Gastroesophageal sphincter (tissue), 4 donors: ENCODE results near the gene PXMP2. TPM values are rescaled to one million over a fixed set of nuclear protein-coding genes. Genes with fewer than 3 reads are reported as not detected.

Experiments
- ATAC-seq: fragments of 150-250 bp; one replicate; pipeline ENCODE4 v1.9.1; 2016; ENCODE audit warnings: mild to moderate bottlenecking, moderate library complexity
- H3K27ac ChIP-seq, 4 donors: fragments of 200-600 bp; sonication (generic) in 3 of 4; 1 replicate in 3 of 4; 2 replicates in 1 of 4; pipeline ENCODE4 v1.5.1; 2016 to 2019
- H3K27me3 ChIP-seq: fragments of 200-600 bp; sonication (generic); one replicate; pipeline ENCODE4 v1.5.1; 2019
- H3K36me3 ChIP-seq, 2 donors: fragments of 200-600 bp; sonication (generic); one replicate each; pipeline ENCODE4 v1.5.1; 2019; ENCODE audit warnings: control low read depth in 1 of 2
- H3K4me1 ChIP-seq, 3 donors: fragments of 200-600 bp; sonication (generic); 1 replicate in 2 of 3; 2 replicates in 1 of 3; pipeline ENCODE4 v1.5.1; 2016 to 2019; ENCODE audit warnings: control low read depth in 2 of 3
- H3K4me3 ChIP-seq, 2 donors: fragments of 200-600 bp; sonication (generic); one replicate each; pipeline ENCODE4 v1.5.1; 2019; ENCODE audit warnings: mild to moderate bottlenecking in 1 of 2, moderate library complexity in 1 of 2
- H3K9me3 ChIP-seq, 3 donors: fragments of 200-600 bp; sonication (generic); one replicate each; pipeline ENCODE4 v1.5.1; 2017 to 2019; ENCODE audit warnings: control low read depth in 2 of 3
- EP300 ChIP-seq: sonication (generic); formaldehyde crosslinking; IDR thresholded peaks from one replicate; pipeline ENCODE4 v1.6.1; 2017; ENCODE audit warnings: antibody characterized with exemption, mild to moderate bottlenecking
- POLR2A ChIP-seq, 2 donors: fragments of 450-650 bp; IDR thresholded peaks; one replicate each; pipeline ENCODE4 v1.6.1; 2017; ENCODE audit warnings: antibody characterized with exemption in 2 of 2, mild to moderate bottlenecking in 2 of 2, moderate library complexity in 1 of 2
- POLR2AphosphoS5 ChIP-seq: sonication (generic); formaldehyde crosslinking; IDR thresholded peaks from one replicate; pipeline ENCODE4 v1.6.1; 2017; ENCODE audit warnings: antibody characterized with exemption
- WGBS, 2 donors: methylation state at CpG; one replicate each; pipeline ENCODE4 v1.1.5; 2018; ENCODE audit warnings: low coverage in 1 of 2; 5-methylcytosine and 5-hydroxymethylcytosine counted together
- total RNA-seq, 4 donors: library from RNA; depleted of rRNA; stranded (reverse); fragments of >200 nt; gene quantifications; one replicate each; pipeline ENCODE4 v1.1.0, GENCODE V29; 2016
- TF ChIP-seq, protein P1 (sequence below), 4 experiments: fragments of 200-600 bp in 2 of 4; fragments of 450-650 bp in 2 of 4; sonication (generic) in 1 of 4; IDR thresholded peaks; one replicate each; pipeline ENCODE4 v1.5.1; 2017 to 2019; ENCODE audit warnings: antibody characterized with exemption in 4 of 4, mild to moderate bottlenecking in 2 of 4, moderate library complexity in 2 of 4

Gene PXMP2
- total RNA-seq, 4 donors from 2014 or later: 31.9 to 68.8 (median 55.4) TPM

DNA sequence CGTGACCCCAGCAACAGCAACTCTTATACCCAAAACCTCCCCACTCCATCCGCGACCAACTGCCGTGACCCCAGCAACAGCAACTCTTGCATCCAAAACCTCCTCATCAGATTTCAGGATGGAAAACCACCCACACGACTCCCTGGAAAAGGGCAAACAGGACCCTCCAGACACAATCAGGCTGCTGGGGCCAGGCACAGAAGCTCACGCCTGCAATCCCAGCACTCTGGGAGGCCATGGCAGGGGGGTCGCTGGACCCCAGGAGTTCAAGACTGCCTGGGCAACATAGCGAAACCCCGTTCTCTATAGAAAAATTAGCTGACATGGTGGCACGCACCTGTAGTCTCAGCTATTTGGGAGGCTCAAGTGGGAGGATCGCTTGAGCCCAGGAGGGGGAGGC, 43.0 kb downstream of the PXMP2 start:
- Histone ChIP-seq H3K9me3 (no peaks in the 10 kb centered on the region), H3K4me1 (no peaks in the 10 kb centered on the region), H3K4me3 (no peak overlapping the region), H3K36me3 (peaks cover 0 to 98% of the 10 kb centered on the region in 2 donors), H3K27ac (no peak overlapping the region), H3K27me3 (no peaks in the 10 kb centered on the region)
- TF ChIP-seq, protein P1, sequence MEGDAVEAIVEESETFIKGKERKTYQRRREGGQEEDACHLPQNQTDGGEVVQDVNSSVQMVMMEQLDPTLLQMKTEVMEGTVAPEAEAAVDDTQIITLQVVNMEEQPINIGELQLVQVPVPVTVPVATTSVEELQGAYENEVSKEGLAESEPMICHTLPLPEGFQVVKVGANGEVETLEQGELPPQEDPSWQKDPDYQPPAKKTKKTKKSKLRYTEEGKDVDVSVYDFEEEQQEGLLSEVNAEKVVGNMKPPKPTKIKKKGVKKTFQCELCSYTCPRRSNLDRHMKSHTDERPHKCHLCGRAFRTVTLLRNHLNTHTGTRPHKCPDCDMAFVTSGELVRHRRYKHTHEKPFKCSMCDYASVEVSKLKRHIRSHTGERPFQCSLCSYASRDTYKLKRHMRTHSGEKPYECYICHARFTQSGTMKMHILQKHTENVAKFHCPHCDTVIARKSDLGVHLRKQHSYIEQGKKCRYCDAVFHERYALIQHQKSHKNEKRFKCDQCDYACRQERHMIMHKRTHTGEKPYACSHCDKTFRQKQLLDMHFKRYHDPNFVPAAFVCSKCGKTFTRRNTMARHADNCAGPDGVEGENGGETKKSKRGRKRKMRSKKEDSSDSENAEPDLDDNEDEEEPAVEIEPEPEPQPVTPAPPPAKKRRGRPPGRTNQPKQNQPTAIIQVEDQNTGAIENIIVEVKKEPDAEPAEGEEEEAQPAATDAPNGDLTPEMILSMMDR (IDR thresholded peaks at IDR 0.05): no peak
- TF ChIP-seq EP300: no peak
- TF ChIP-seq POLR2AphosphoS5: no peak
- no peak for TF ChIP-seq POLR2A (IDR thresholded peaks at IDR 0.05)
- WGBS, 2 donors: 91% methylated on average over 4 of the region's 11 CpGs; no CpG with 5 or more reads in 1 of the 2 donors
- no peak for ATAC-seq

DNA sequence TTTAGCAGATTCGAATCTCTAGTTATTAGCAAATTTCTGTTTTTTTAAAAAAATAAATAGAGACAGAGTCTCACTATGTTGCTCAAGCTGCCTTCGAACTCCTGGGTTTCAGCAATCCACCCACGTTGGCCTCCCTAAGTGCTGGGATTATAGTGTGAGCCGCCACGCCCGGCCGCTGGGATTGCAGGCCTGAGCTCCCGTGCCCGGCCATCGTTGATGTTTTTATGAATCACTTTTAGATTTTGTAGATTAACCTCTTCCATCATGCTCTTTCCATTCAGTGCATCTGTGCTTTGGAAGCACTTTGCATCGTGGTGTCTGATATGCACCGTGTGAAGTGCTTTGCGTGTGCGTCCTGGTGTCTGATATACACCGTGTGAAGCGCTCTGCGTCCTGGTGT, 44.2 kb downstream of the PXMP2 start:
- Histone ChIP-seq H3K27ac (no peak overlapping the region), H3K27me3 (no peaks in the 10 kb centered on the region), H3K4me1 (no peaks in the 10 kb centered on the region), H3K4me3 (no peak overlapping the region), H3K9me3 (no peaks in the 10 kb centered on the region), H3K36me3 (peaks cover 0 to 98% of the 10 kb centered on the region in 2 donors)
- no peak for ATAC-seq
- WGBS, 2 donors: 89 to 92% methylated on average over 11 to 17 of the region's 17 CpGs
- no peak for TF ChIP-seq POLR2AphosphoS5
- TF ChIP-seq, protein P1 (IDR thresholded peaks at IDR 0.05): no peak

DNA sequence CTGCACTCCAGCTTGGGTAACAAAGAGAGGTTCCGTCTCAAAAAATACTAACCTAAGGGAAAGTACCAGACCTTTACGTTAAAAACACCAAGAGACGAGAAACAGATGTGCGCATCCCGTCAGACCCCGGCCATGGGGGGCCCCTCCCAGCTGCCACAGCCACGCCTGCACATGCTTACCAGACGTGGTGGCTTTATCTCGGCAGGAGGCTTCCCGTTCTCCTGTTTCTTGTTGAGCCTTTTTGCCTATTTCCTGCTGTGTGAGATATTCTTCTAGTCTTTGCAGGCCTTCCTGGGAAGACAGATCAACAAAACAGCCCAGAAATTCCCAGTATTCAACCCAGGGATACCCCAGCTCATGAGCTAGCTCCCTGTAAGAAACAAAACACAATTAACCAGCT, 46.8 kb downstream of the PXMP2 start:
- TF ChIP-seq, protein P1 (IDR thresholded peaks at IDR 0.05): no peak
- TF ChIP-seq POLR2A (IDR thresholded peaks at IDR 0.05) (no peak), EP300 (no peak), POLR2AphosphoS5 (no peak)
- no peaks in the 10 kb centered on the region for H3K9me3 ChIP-seq
- H3K4me3 ChIP-seq: no peak overlapping the region
- no peak overlapping the region for H3K27ac ChIP-seq
- no peaks in the 10 kb centered on the region for H3K4me1 ChIP-seq
- no peak for ATAC-seq
- H3K27me3 ChIP-seq: no peaks in the 10 kb centered on the region
- H3K36me3 ChIP-seq: peaks cover 0 to 98% of the 10 kb centered on the region in 2 donors
- 70 to 78% methylated on average over 8 to 10 of the region's 10 CpGs for WGBS, 2 donors

DNA sequence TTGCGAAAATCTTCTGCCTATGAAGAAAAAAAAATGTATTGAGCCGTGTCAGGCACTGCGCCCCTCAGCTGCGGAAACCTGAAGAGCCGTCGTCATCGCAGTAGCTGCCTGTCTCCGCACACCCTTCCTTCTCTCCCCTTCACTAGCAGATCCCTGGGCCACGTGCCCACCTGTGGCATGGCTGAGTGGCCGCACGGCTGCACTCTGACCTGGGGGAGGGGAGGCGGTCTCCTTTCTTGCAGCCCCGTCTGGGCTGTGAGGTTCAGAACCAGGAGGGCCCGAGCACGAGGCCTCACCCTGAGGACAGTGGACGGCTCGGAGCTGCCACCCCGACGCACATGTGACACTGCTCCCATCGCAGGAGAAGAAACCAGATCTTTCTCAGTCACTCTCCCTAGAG, 48.1 kb downstream of the PXMP2 start:
- H3K36me3 ChIP-seq: peaks cover 0 to 100% of the 10 kb centered on the region in 2 donors
- no peak overlapping the region for H3K4me3 ChIP-seq
- TF ChIP-seq POLR2AphosphoS5 (no peak), POLR2A (IDR thresholded peaks at IDR 0.05) (no peak)
- TF ChIP-seq, protein P1 (IDR thresholded peaks at IDR 0.05): no peak

DNA sequence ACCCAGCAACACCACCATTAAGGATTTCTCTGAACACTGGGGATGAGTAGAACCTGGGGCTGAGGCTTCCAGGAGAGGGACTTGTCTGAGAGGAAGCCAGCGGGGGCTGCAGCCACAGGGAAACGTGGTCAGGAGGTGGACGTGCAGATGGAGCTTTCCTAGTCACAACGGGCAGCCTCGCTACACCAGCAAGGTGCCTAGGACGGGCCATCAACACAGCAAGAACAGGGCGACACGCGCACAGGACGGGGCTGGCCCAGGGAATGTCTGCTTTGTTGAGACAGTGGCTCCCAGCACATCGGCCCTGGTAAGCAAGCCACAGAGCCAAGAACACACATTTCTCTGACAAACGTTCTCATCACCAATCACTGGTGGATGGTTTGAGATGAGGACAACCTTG, 49.0 kb downstream of the PXMP2 start:
- H3K27ac ChIP-seq: no peak overlapping the region
- 92 to 93% methylated on average over 5 to 6 of the region's 12 CpGs for whole genome bisulfite sequencing, 2 donors
- H3K36me3 ChIP-seq: peaks cover 0 to 100% of the 10 kb centered on the region in 2 donors
- H3K9me3 ChIP-seq: no peaks in the 10 kb centered on the region
- no peaks in the 10 kb centered on the region for H3K27me3 ChIP-seq
- H3K4me3 ChIP-seq: no peak overlapping the region
- H3K4me1 ChIP-seq: no peaks in the 10 kb centered on the region
- no peak for ATAC-seq
- TF ChIP-seq, protein P1 (IDR thresholded peaks at IDR 0.05): no peak
- TF ChIP-seq POLR2AphosphoS5 (no peak), POLR2A (IDR thresholded peaks at IDR 0.05) (no peak), EP300 (no peak)

More for the DNA sequence above, 48.1 kb downstream of the PXMP2 start:
- no peaks in the 10 kb centered on the region for H3K9me3 ChIP-seq
- H3K27ac ChIP-seq: no peak overlapping the region
- no peaks in the 10 kb centered on the region for H3K4me1 ChIP-seq
- no peaks in the 10 kb centered on the region for H3K27me3 ChIP-seq
- no peak for ATAC-seq
- WGBS, 2 donors: 84 to 92% methylated on average over 4 to 7 of the region's 20 CpGs
